HG02840 (cell line): Measurements from ENCODE around the gene PMM1.

Experiments
- ATAC-seq: cut with Tn5 transposase; IDR thresholded peaks from one replicate; pipeline ENCODE4 v1.9.1; 2021; ENCODE audit warnings: mild to moderate bottlenecking, moderate library complexity, moderate number of reproducible peaks; ENCODE audit not compliant: unreplicated experiment, low FRiP score

The PMM1 gene

GRCh38 chr22:41540365-41540764 lies 49.3 kb downstream of the PMM1 start:
- ATAC-seq = no peak

GRCh38 chr22:41540006-41540315 lies 49.7 kb downstream of the PMM1 start:
- no peak for ATAC-seq

GRCh38 chr22:41539146-41540005 lies 50.3 kb downstream of the PMM1 start:
- no peak for ATAC-seq

- no peak for ATAC-seq
Measured at GRCh38 chr22:41538583-41538982, 51.1 kb downstream of the PMM1 start.

GRCh38 chr22:41537203-41537602 lies 52.4 kb downstream of the PMM1 start:
- no peak for ATAC-seq

- ATAC-seq = no peak
Measured at GRCh38 chr22:41535244-41535643, 54.4 kb downstream of the PMM1 start.

- ATAC-seq = no peak
Measured at GRCh38 chr22:41534219-41534618, 55.4 kb downstream of the PMM1 start.

GRCh38 chr22:41532908-41533825 lies 56.5 kb downstream of the PMM1 start:
- ATAC-seq = no peak

GRCh38 chr22:41531715-41532477 lies 57.7 kb downstream of the PMM1 start:
- ATAC-seq = no peak

- no peak for ATAC-seq
Measured at GRCh38 chr22:41530890-41531714, 58.5 kb downstream of the PMM1 start.

- no peak for ATAC-seq
Measured at GRCh38 chr22:41528938-41529561, 60.6 kb downstream of the PMM1 start.

GRCh38 chr22:41528132-41528766 lies 61.4 kb downstream of the PMM1 start:
- no peak for ATAC-seq
